Retina (tissue), 1 donor: Measurements from ENCODE around the gene SLC39A10.
"Not testable (repeated sequence)": the region's sequence is repeated elsewhere in the genome, so short reads cannot be mapped to it uniquely, and the experiment has no call there.

Source experiments
- DNase-seq: peaks from one replicate; pipeline ENCODE4 v3.0.0-alpha.2; 2016

The SLC39A10 gene

DNA sequence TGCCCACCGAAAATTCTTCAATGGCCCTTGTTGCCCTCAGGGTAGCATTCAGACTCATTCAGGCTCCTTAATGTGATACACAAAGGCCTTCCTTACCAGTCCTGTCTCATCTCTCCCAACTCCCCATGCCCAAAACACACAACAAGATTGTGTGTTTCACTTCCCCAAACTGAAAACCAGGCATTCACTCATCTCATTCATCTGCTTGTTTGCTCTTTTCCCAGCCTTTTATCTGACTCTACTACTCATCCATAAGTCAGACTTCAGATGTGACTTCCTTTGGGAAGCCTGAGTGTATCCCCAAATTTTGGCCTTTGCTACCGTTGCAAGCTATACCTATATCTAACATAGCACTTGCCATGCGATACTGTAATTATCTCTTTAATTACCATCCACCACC lies 9.7 kb upstream of the SLC39A10 start:
- DNase-seq, result no peak

DNA sequence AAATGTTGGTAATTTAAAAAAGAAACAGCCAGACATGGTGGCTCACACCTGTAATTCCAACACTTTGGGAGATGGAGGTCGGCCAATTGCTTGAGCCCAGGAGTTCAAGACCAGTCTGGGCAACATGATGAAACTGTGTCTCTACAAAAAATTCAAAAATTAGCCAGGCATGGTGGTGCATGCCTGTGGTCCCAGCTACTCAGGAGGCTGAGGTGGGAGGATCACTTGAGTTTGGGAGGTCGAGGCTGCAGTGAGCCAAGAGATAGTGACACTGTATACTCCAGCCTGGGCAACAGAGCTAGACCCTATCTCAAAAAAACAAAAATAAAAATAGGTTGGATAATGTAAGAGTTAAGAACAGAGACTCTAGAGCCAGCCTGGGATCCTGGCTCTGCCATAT lies 8.7 kb upstream of the SLC39A10 start:
- DNase-seq, result not testable (repeated sequence)

DNA sequence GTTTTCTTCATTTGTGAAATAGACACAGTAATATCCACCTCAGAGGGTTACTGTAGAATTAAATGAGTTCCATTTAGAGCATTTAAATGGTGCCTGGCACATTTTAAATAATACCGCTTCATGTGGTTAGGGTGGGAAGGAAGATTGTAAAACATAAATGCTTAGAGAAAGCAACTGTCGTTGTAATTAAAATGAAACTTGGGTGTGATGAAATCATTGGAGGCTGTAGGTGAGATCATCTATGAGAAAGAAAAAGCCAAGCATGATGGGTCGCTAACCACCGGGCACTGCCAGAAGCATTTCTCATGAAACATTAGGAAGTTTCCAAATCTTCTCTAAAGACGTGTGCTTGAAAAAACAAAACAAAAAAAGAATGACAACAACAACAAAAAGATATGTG lies 8.2 kb upstream of the SLC39A10 start:
- no peak for DNase-seq

DNA sequence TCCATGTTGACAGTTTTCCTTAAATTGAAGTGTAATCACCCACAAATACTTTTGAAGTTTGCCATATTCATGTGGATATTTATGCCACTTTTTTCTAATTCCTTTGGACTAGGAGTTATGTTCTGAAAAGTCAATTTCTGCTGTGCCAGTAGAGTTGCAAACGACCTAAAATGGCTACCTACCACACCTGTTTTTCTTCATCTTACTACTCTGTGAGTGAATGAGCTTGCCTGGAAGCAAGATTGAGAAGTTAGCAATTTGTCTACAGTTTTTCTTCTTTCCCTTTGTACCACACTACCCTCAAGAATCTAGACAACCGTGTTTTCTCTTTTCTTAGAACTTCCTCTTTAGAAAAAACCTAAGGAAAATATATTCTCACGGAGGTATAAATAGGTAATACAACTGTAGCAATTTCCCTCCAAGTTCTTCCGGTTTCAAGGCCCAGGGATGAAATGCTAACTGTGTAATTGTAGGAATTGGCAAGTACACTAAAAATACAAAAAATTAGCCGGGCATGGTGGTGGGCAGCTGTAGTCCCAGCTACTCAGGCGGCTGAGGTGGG lies 7.3 kb upstream of the SLC39A10 start:
- no peak for DNase-seq

- no peak for DNase-seq
Observed at GRCh38 chr2:195651046-195651445, 6.0 kb upstream of the SLC39A10 start.

DNA sequence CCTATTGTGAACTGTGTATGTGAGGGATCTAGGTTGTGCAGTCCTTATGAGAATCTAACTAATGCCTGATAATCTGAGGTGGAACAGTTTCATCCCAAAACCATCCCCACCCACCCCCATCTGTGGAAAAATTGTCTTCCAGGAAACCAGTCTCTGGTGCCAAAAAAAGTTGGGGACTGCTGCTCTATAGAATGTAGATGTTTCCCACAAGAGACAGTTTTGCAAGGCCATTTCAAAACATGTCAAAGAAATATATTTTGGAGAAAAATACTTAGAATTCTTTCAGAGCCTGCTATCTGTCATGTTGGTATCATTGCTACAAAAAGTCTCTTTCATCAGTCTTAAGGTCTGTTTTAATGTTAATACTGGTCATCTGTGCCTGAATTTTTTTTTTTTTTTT lies 4.1 kb upstream of the SLC39A10 start:
- no peak for DNase-seq

GRCh38 chr2:195656161-195656858 lies 716 bp upstream of the SLC39A10 start:
- no peak for DNase-seq

GRCh38 chr2:195657634-195658540 lies 861 bp downstream of the SLC39A10 start:
- DNase-seq, result peak; percentile 86

DNA sequence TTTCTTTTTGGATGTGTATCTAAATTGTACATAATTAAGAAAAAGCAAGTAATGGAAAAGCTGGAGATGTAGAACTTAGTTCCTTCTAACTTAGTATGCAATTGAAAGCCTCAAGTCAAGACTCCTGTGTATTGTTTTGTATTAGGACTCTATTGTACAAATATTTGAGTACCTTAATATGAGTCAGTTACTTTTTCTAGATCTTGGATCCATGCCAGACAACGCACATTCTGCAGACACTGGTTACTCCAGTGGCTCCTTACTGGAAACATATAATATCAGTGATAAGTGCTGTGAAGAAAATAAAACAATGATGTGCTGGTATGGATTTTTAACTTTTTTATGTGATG lies 1.5 kb downstream of the SLC39A10 start:
- DNase-seq, result no peak

DNA sequence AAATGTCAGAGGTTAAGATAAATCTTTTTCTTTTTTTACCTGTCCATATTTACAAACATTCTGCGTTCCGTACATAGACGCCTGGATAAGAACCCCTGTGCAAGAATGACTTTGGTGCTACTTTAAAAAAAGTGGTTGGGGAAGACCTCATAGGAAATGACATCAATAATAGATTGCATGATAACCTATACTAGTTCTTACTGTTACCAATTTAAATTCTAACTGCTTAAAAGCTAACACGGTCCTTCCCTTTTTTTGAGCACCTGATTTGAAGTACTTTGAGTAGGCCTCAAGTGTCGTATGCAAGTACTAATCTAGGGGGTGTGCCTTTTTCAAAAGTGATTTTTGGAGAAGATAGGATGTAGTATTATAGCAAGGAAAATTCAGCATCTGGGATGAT lies 2.1 kb downstream of the SLC39A10 start:
- DNase-seq, result no peak

DNA sequence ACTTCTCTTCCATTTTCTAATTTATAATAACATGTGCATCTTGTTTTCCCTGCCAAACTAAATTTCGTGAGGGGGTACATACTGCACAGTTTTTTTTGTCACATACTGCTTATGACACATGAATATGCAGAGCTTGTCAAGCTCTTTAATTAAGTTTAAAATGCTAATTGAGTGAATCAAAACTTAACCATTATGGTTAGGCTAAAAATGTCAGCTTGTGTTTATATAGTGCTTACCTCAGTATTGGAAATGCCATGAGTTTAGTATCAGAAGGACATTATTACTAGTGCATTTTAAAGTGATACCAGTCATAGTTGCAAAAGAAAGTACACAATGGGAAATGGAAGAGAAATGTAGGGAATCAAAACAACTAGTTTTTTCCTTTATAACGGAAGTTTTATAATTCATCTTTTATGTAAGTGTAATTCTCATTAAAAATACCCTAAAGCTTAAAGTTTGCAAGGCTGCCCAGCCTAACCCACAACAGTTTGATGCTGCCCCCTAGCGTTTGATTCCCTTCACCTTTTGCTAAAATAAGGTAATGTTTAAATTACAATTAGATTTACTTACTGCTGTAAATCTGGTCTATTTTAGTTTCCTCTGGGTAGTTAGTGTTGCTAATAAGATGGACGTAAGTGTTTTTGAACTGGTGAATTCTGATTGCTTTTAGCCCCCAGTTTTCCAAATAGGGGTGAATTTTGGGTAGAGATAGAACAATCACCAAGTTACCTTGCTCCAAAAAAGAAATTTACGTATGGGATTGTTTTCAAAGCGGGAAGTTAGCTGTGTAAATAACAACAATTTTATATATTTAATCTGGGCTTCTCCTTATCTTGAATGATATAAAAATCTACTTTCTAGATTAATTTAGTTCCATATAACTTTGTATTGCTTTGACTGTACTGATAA lies 3.2 kb downstream of the SLC39A10 start:
- peak; percentile 26 for DNase-seq

DNA sequence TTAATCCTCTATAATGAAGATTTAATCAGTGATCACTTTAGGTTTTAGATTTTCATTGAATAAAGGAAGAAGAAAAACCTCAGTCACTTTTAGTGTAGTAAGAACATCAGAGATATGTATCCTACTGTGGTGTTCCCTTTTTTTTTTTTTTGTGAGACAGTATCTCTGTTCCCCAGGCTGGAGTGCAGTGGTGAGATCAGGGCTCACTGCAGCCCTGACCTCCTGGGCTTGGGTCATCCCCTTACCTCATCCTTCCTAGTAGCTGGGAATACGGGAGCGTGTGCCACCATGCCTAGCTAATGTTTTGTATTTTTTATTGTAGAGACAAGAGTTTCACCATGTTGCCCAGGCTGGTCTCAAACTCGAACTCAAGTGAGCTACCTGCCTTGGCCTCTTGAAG lies 5.1 kb downstream of the SLC39A10 start:
- no peak for DNase-seq

DNA sequence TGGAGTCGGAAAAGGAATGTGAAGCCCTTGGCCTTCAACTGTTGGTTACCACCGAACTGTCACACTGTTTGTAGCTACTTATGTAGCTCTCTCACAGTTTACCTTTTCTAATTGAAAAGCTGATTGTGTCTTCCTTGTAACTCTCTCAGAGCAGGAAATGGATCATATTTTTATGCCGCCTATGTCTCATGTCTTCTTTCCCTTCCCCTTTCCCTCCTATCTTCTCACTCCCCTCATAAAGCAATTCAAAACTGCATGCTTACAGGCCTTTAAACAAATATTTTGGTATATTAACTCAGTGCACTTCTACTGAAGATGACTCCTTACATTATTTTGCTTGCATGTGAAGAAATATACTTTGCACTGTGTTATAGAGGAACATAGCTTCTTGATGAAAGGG lies 6.0 kb downstream of the SLC39A10 start:
- DNase-seq, result no peak

DNA sequence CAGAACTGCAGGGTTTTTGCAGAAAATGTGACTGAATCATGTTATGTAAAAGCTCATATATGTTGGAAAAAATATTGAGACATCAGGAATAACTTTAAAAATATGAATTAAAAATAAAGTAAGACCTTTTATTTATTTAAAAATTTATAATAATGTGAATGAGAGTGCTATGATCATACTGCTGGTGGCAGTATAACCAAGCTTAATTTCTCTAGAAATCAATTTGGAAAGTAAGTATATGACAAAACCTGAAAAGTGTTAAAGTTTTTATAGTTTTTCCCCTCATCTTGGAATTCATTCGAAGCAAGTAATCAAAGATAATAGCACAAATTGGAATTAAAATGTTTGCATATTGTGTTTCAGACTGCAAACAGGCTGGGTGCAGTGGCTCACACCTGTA lies 7.5 kb downstream of the SLC39A10 start:
- DNase-seq, result no peak

DNA sequence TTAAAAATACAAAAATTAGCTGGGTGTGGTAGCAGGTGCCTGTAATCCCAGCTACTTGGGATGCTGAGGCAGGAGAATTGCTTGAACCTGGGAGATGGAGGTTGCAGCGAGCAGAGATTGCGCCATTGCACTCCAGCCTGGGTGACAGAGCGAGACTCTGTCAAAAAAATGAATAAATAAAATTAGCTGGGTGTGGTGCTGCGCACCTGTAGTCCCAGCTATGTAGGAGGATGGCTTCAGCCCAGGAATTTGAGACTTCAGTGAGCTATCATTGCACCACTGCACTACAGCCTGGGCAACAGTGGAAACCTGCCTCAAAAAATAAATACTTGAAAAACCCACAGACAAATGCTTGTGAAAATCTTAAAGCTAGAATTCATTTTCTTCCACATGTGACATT lies 8.1 kb downstream of the SLC39A10 start:
- not testable (repeated sequence) for DNase-seq

DNA sequence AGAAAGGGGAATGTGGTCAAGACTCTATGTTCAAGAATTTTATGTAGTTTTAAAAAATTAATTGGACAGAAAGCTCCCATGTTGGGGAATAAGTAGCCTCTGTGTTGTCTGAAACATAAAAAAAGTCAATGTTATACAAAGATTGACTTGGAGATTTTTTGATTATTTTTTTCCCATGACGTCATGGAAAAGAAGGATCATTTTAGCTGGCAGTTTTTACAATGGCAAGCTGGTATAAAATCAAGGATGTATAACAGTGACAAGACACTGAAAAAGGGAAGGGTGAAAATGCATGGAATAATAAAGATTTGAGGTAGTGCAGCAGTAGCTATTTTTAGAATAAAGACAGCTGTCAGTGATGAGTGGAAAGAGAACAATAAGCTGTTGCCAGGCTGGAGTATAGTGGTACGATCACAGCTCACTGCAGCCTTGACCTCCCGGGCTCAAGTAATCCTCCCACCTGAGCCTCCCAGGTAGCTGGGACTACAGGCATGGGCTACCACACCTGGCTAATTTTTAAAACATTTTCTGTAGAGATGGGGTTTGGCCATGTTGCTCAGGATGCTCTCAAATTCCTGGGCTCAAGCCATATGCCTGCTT lies 9.2 kb downstream of the SLC39A10 start:
- DNase-seq, result no peak

DNA sequence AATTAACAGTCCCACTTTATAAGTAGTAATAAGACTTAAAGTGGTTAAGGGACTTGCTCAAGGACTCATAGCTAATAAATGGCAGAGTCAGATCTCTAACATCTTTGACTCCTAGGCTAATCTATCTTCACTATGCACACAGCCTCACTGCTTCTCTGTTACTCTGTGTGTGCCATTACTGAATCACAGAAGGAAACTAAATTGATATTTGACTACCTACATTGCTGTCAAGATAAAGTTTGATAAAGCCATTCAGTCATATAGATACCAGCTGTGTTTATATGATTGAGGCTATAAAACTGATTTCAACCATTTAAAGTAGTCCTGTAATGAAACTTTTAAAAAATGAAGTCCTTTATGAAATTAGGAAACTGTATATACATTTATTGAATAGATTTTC lies 10.9 kb downstream of the SLC39A10 start:
- DNase-seq, result no peak

GRCh38 chr2:195670191-195670590 lies 13.2 kb downstream of the SLC39A10 start:
- no peak for DNase-seq

DNA sequence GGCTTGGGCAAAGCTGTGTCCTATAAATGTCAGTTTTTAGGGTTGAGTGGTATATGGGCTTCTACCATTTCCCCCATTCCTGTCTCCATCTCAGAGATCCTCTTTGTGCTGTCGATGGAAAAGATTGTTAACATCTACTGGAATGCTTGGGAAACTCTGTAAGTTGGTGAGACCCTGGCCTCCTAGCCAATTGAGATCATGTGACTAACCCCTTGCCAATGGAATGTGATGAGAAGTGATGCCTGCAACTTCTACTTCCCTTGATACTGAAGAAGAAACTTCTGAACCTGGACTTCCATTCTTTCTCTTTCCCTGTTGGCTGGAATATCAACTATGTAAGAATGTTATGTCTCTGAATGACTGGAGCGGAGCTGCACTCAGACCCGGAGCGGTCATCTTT lies 14.5 kb downstream of the SLC39A10 start:
- no peak for DNase-seq

DNA sequence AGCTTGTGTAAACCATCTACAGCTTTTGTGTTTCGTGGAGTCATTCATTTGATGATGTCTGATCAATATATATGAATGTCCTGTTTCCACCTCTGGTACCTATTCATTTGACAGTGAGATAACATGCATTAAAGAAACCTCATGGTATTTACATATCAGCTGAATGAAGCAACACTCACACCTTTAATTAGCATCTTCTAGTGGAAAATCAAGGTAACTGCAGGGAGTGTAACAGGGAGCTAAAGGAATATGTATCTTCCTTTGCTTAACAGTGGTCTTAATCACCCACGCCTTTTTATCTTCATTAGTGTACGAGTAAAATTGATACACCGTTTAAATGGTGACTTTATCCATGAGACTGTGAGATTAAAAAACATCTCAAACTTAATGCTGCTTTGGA lies 15.6 kb downstream of the SLC39A10 start:
- DNase-seq, result no peak

GRCh38 chr2:195674491-195675221 lies 17.6 kb downstream of the SLC39A10 start:
- no peak for DNase-seq
